ENCODE results near the gene SMIM34.
"Not testable (repeated sequence)": the region's sequence is repeated elsewhere in the genome, so short reads cannot be mapped to it uniquely, and the experiment has no call there.

SMIM34 gene

GRCh38 chr21:34423805-34424204 is at the start of gene SMIM34:
Gene SMIM34 (minus strand): TSS chr21:34423951. CDS start chr21:34423839, 112 bp downstream.
- H3K9ac ChIP-seq (ENCODE audit: low read depth, low read length); H3K4me1 ChIP-seq (ENCODE audit: insufficient read depth, low read length); H3K9me3 ChIP-seq (ENCODE audit: control insufficient read depth, insufficient read depth, low read length); H3K36me3 ChIP-seq (ENCODE audit: insufficient read depth, low read length): not testable (repeated sequence)

GRCh38 chr21:34467333-34467732 is 43.6 kb upstream of the SMIM34 start:
- H3K9me3 ChIP-seq (ENCODE audit: control insufficient read depth, insufficient read depth, low read length); H3K4me1 ChIP-seq (ENCODE audit: insufficient read depth, low read length); H3K9ac ChIP-seq (ENCODE audit: low read depth, low read length); H3K36me3 ChIP-seq (ENCODE audit: insufficient read depth, low read length): not testable (repeated sequence)

GRCh38 chr21:34459426-34459825 is 35.7 kb upstream of the SMIM34 start:
- H3K4me1 ChIP-seq (ENCODE audit: insufficient read depth, low read length); H3K36me3 ChIP-seq (ENCODE audit: insufficient read depth, low read length); H3K9me3 ChIP-seq (ENCODE audit: control insufficient read depth, insufficient read depth, low read length); H3K9ac ChIP-seq (ENCODE audit: low read depth, low read length): not testable (repeated sequence)

GRCh38 chr21:34458266-34458665 is 34.5 kb upstream of the SMIM34 start:
- not testable (repeated sequence) for H3K9me3 ChIP-seq (ENCODE audit: control insufficient read depth, insufficient read depth, low read length); H3K4me1 ChIP-seq (ENCODE audit: insufficient read depth, low read length); H3K36me3 ChIP-seq (ENCODE audit: insufficient read depth, low read length); H3K9ac ChIP-seq (ENCODE audit: low read depth, low read length)

GRCh38 chr21:34456180-34456579 is 32.4 kb upstream of the SMIM34 start:
- not testable (repeated sequence) for H3K36me3 ChIP-seq (ENCODE audit: insufficient read depth, low read length); H3K4me1 ChIP-seq (ENCODE audit: insufficient read depth, low read length); H3K9ac ChIP-seq (ENCODE audit: low read depth, low read length); H3K9me3 ChIP-seq (ENCODE audit: control insufficient read depth, insufficient read depth, low read length)

GRCh38 chr21:34455628-34456027 is 31.9 kb upstream of the SMIM34 start:
- H3K4me1 ChIP-seq (ENCODE audit: insufficient read depth, low read length); H3K9me3 ChIP-seq (ENCODE audit: control insufficient read depth, insufficient read depth, low read length); H3K36me3 ChIP-seq (ENCODE audit: insufficient read depth, low read length); H3K9ac ChIP-seq (ENCODE audit: low read depth, low read length): not testable (repeated sequence)

GRCh38 chr21:34447018-34447417 is 23.3 kb upstream of the SMIM34 start:
- not testable (repeated sequence) for H3K9me3 ChIP-seq (ENCODE audit: control insufficient read depth, insufficient read depth, low read length); H3K4me1 ChIP-seq (ENCODE audit: insufficient read depth, low read length); H3K36me3 ChIP-seq (ENCODE audit: insufficient read depth, low read length); H3K9ac ChIP-seq (ENCODE audit: low read depth, low read length)

- not testable (repeated sequence) for H3K36me3 ChIP-seq (ENCODE audit: insufficient read depth, low read length); H3K4me1 ChIP-seq (ENCODE audit: insufficient read depth, low read length); H3K9ac ChIP-seq (ENCODE audit: low read depth, low read length); H3K9me3 ChIP-seq (ENCODE audit: control insufficient read depth, insufficient read depth, low read length)
Measured at GRCh38 chr21:34443486-34443885, 19.7 kb upstream of the SMIM34 start.

- H3K4me1 ChIP-seq (ENCODE audit: insufficient read depth, low read length); H3K36me3 ChIP-seq (ENCODE audit: insufficient read depth, low read length); H3K9ac ChIP-seq (ENCODE audit: low read depth, low read length); H3K9me3 ChIP-seq (ENCODE audit: control insufficient read depth, insufficient read depth, low read length): not testable (repeated sequence)
Measured at GRCh38 chr21:34429710-34430109, 6.0 kb upstream of the SMIM34 start.

GRCh38 chr21:34428441-34428840 is 4.7 kb upstream of the SMIM34 start:
- H3K4me1 ChIP-seq (ENCODE audit: insufficient read depth, low read length); H3K9ac ChIP-seq (ENCODE audit: low read depth, low read length); H3K36me3 ChIP-seq (ENCODE audit: insufficient read depth, low read length); H3K9me3 ChIP-seq (ENCODE audit: control insufficient read depth, insufficient read depth, low read length): not testable (repeated sequence)

- not testable (repeated sequence) for H3K9ac ChIP-seq (ENCODE audit: low read depth, low read length); H3K9me3 ChIP-seq (ENCODE audit: control insufficient read depth, insufficient read depth, low read length)
Measured at GRCh38 chr21:34427339-34427738, 3.6 kb upstream of the SMIM34 start.

GRCh38 chr21:34417448-34418077 is 6.2 kb downstream of the SMIM34 start:
- not testable (repeated sequence) for H3K36me3 ChIP-seq (ENCODE audit: insufficient read depth, low read length); H3K4me1 ChIP-seq (ENCODE audit: insufficient read depth, low read length); H3K9me3 ChIP-seq (ENCODE audit: control insufficient read depth, insufficient read depth, low read length); H3K9ac ChIP-seq (ENCODE audit: low read depth, low read length)

More at GRCh38 chr21:34427339-34427738, 3.6 kb upstream of the SMIM34 start:
- not testable (repeated sequence) for H3K36me3 ChIP-seq (ENCODE audit: insufficient read depth, low read length); H3K4me1 ChIP-seq (ENCODE audit: insufficient read depth, low read length)

- not testable (repeated sequence) for H3K9ac ChIP-seq (ENCODE audit: low read depth, low read length); H3K4me1 ChIP-seq (ENCODE audit: insufficient read depth, low read length); H3K36me3 ChIP-seq (ENCODE audit: insufficient read depth, low read length); H3K9me3 ChIP-seq (ENCODE audit: control insufficient read depth, insufficient read depth, low read length)
Measured at GRCh38 chr21:34407294-34407693, 16.5 kb downstream of the SMIM34 start.

GRCh38 chr21:34406676-34407075 is 17.1 kb downstream of the SMIM34 start:
- not testable (repeated sequence) for H3K4me1 ChIP-seq (ENCODE audit: insufficient read depth, low read length); H3K9ac ChIP-seq (ENCODE audit: low read depth, low read length); H3K36me3 ChIP-seq (ENCODE audit: insufficient read depth, low read length); H3K9me3 ChIP-seq (ENCODE audit: control insufficient read depth, insufficient read depth, low read length)

- H3K9me3 ChIP-seq (ENCODE audit: control insufficient read depth, insufficient read depth, low read length); H3K4me1 ChIP-seq (ENCODE audit: insufficient read depth, low read length); H3K36me3 ChIP-seq (ENCODE audit: insufficient read depth, low read length); H3K9ac ChIP-seq (ENCODE audit: low read depth, low read length): not testable (repeated sequence)
Measured at GRCh38 chr21:34406102-34406501, 17.6 kb downstream of the SMIM34 start.

GRCh38 chr21:34405686-34406085 is 18.1 kb downstream of the SMIM34 start:
- not testable (repeated sequence) for H3K9me3 ChIP-seq (ENCODE audit: control insufficient read depth, insufficient read depth, low read length); H3K9ac ChIP-seq (ENCODE audit: low read depth, low read length); H3K4me1 ChIP-seq (ENCODE audit: insufficient read depth, low read length); H3K36me3 ChIP-seq (ENCODE audit: insufficient read depth, low read length)
